Neural cell (in vitro differentiated cells): Measurements from ENCODE around the gene LRRC15. TPM values are rescaled to one million over a fixed set of nuclear protein-coding genes. Genes with fewer than 3 reads are reported as not detected.

Experiments used
- H2AFZ ChIP-seq: fragments of 200-600, 300-800 bp; sonication (generic), shearing (Covaris generic); 2 replicates; pipeline ENCODE4 v1.6.0; 2014; ENCODE audit warnings: low read depth, mild to moderate bottlenecking, antibody characterized with exemption, low read length, moderate library complexity
- H3F3A ChIP-seq: fragments of 200-600 bp; shearing (Covaris generic); 2 replicates; pipeline ENCODE4 v1.6.1; 2016; ENCODE audit warnings: mild to moderate bottlenecking, moderate library complexity, mixed read lengths, antibody characterized with exemption, low read length; ENCODE audit not compliant: insufficient read depth, poor library complexity, severe bottlenecking
- H3K27ac ChIP-seq: fragments of 200-600, 300-800 bp; sonication (generic), shearing (Covaris generic); 2 replicates; pipeline ENCODE4 v1.5.1; 2014; ENCODE audit warnings: mild to moderate bottlenecking, low read length, moderate library complexity
- H3K27me3 ChIP-seq: fragments of 300-800, 200-600 bp; sonication (generic), shearing (Covaris generic); 2 replicates; pipeline ENCODE4 v1.6.0; 2014; ENCODE audit warnings: mild to moderate bottlenecking, low read depth, low read length, moderate library complexity; ENCODE audit not compliant: insufficient read depth
- H3K36me3 ChIP-seq: fragments of 300-800, 200-600 bp; sonication (generic), shearing (Covaris generic); 2 replicates; pipeline ENCODE4 v1.5.1; 2014; ENCODE audit warnings: mild to moderate bottlenecking, antibody characterized with exemption, low read length, moderate library complexity; ENCODE audit not compliant: insufficient read depth
- H3K4me2 ChIP-seq: fragments of 300-800, 200-600 bp; sonication (generic), shearing (Covaris generic); 2 replicates; pipeline ENCODE4 v1.6.0; 2014; ENCODE audit warnings: mild to moderate bottlenecking, low read length
- H3K4me3 ChIP-seq: fragments of 300-800, 200-600 bp; sonication (generic), shearing (Covaris generic); 2 replicates; pipeline ENCODE4 v1.5.1; 2014; ENCODE audit warnings: mild to moderate bottlenecking, low read length, moderate library complexity
- H3K79me2 ChIP-seq: fragments of 200-600 bp; shearing (Covaris generic); replicated peaks from 2 replicates; pipeline ENCODE4 v1.6.0; 2014; ENCODE audit warnings: mild to moderate bottlenecking, low read length, moderate library complexity; ENCODE audit not compliant: insufficient read depth
- H3K9ac ChIP-seq: fragments of 300-800, 200-600 bp; sonication (generic), shearing (Covaris generic); 2 replicates; pipeline ENCODE4 v1.6.1; 2016; ENCODE audit warnings: mild to moderate bottlenecking, low read length, mixed read lengths
- H3K9me2 ChIP-seq: fragments of 200-600 bp; shearing (Covaris generic); 2 replicates; pipeline ENCODE4 v1.6.1; 2016; ENCODE audit warnings: mild to moderate bottlenecking, low read length, mixed read lengths; ENCODE audit not compliant: insufficient read depth
- H3K9me3 ChIP-seq: fragments of 200-600, 300-800 bp; sonication (generic), shearing (Covaris generic); 2 replicates; pipeline ENCODE4 v1.6.1; 2016; ENCODE audit warnings: mild to moderate bottlenecking, mixed run types, low read length, moderate library complexity, mixed read lengths
- H4K20me1 ChIP-seq: fragments of 200-600 bp; shearing (Covaris generic); 2 replicates; pipeline ENCODE4 v1.6.1; 2016; ENCODE audit warnings: mild to moderate bottlenecking, mixed run types; ENCODE audit not compliant: insufficient read depth
- CTCF ChIP-seq: fragments of 450-650 bp; IDR thresholded peaks from 2 replicates; pipeline ENCODE4 v1.5.1; 2014; ENCODE audit warnings: antibody characterized with exemption, mild to moderate bottlenecking, moderate library complexity; ENCODE audit not compliant: poor library complexity, severe bottlenecking
- EP300 ChIP-seq: fragments of 450-650 bp; conservative IDR thresholded peaks from 2 replicates; pipeline ENCODE4 v1.6.1; 2014; ENCODE audit warnings: antibody characterized with exemption, mild to moderate bottlenecking, moderate library complexity; ENCODE audit not compliant: poor library complexity, severe bottlenecking
- EZH2 ChIP-seq: fragments of 200-600, 300-800 bp; shearing (Covaris generic), sonication (generic); IDR thresholded peaks from 2 replicates; pipeline ENCODE4 v1.6.1; 2014; ENCODE audit warnings: antibody characterized with exemption, low read length, borderline replicate concordance, mild to moderate bottlenecking; ENCODE audit not compliant: insufficient read depth, poor library complexity, severe bottlenecking
- MXI1 ChIP-seq: fragments of 450-650 bp; conservative IDR thresholded peaks from 2 replicates; pipeline ENCODE4 v1.6.1; 2014; ENCODE audit warnings: antibody characterized with exemption, mild to moderate bottlenecking; ENCODE audit not compliant: poor library complexity, severe bottlenecking
- POLR2AphosphoS5 ChIP-seq: IDR thresholded peaks from 2 replicates; pipeline ENCODE4 v1.6.1; 2012
- RAD21 ChIP-seq: fragments of 450-650 bp; conservative IDR thresholded peaks from 2 replicates; pipeline ENCODE4 v1.6.1; 2014; ENCODE audit warnings: antibody characterized with exemption, mild to moderate bottlenecking, moderate library complexity
- REST ChIP-seq: IDR thresholded peaks from 2 replicates; pipeline ENCODE4 v1.6.1; 2012; ENCODE audit warnings: borderline replicate concordance
- SMC3 ChIP-seq: fragments of 450-650 bp; conservative IDR thresholded peaks from 2 replicates; pipeline ENCODE4 v1.6.1; 2014; ENCODE audit warnings: antibody characterized with exemption, mild to moderate bottlenecking, moderate library complexity; ENCODE audit not compliant: poor library complexity
- TAF1 ChIP-seq: IDR thresholded peaks from 2 replicates; pipeline ENCODE4 v1.6.1; 2012; ENCODE audit warnings: low read depth
- polyA plus RNA-seq: library from polyadenylated mRNA; depleted of rRNA; stranded (reverse); fragments of >200 nt; gene quantifications from 2 replicates; pipeline ENCODE4 v1.2.3, GENCODE V29; 2014

The LRRC15 gene
- polyA plus RNA-seq, 1 donor from 2014 or later: not detected

DNA sequence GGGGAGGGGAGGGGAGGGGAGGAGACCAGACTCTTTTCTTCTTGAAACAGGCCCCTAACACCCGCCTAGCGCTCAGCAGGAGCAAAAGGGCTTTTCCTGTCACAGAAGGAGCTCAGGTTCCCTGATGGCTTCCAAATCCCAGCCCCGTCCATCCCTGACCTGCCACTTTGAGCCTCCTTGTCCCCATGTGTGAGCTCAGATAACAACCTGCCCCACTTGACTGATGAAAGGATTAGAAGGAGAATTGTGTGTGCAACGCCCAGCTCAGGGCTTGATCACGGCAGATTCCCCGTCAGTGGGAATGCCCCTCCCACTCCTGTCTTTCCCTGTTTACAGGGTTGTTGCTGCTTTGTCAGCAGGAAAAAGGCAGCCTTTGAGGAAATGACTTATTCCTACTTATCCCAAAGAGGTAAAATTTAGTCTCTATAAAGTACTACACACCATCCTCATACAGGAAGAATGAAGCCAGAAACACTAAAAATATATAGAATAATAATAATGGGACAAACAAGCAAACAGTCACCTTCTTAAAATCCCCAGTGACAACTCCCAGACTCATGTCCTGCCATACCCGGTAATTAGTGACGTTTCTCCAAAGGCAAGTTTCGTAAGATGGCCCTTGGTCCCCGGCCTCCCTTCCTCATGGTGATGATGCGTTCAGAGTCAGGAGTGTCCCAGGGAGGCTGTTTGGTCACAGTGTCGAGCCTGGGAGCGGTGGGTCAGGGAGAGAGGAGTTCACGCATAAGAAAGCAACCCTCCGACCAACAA is 6.1 kb upstream of the LRRC15 start:
- no peaks in the 10 kb centered on the region for H4K20me1 ChIP-seq
- H3K9ac ChIP-seq: peak overlapping the region; percentile 34
- H3K27ac ChIP-seq: no peak overlapping the region
- no peaks in the 10 kb centered on the region for H3K27me3 ChIP-seq
- H3K9me3 ChIP-seq: no peaks in the 10 kb centered on the region
- H3K36me3 ChIP-seq: no peaks in the 10 kb centered on the region
- H3F3A ChIP-seq: no peaks in the 10 kb centered on the region
- H3K9me2 ChIP-seq: no peaks in the 10 kb centered on the region
- no peak for TF ChIP-seq SMC3
- H3K4me3 ChIP-seq: no peak overlapping the region
- H3K79me2 ChIP-seq: no peaks in the 10 kb centered on the region
- no peak overlapping the region for H2AFZ ChIP-seq
- H3K4me2 ChIP-seq: no peak overlapping the region

- Histone ChIP-seq H2AFZ (no peak overlapping the region), H3K36me3 (no peaks in the 10 kb centered on the region), H3K4me2 (no peak overlapping the region), H4K20me1 (no peaks in the 10 kb centered on the region), H3K9me2 (no peaks in the 10 kb centered on the region), H3K9ac (no peak overlapping the region), H3K27me3 (no peaks in the 10 kb centered on the region), H3K79me2 (no peaks in the 10 kb centered on the region), H3K9me3 (no peaks in the 10 kb centered on the region), H3F3A (no peaks in the 10 kb centered on the region), H3K4me3 (no peak overlapping the region), H3K27ac (no peak overlapping the region)
- TF ChIP-seq SMC3: no peak
- TF ChIP-seq EZH2: no peak
- no peak for TF ChIP-seq EP300
- no peak for TF ChIP-seq TAF1
- TF ChIP-seq MXI1: no peak
- TF ChIP-seq RAD21: no peak
- no peak for TF ChIP-seq CTCF
These were observed 5.4 kb upstream of the LRRC15 start for GRCh38 chr3:194374935-194375334.

DNA sequence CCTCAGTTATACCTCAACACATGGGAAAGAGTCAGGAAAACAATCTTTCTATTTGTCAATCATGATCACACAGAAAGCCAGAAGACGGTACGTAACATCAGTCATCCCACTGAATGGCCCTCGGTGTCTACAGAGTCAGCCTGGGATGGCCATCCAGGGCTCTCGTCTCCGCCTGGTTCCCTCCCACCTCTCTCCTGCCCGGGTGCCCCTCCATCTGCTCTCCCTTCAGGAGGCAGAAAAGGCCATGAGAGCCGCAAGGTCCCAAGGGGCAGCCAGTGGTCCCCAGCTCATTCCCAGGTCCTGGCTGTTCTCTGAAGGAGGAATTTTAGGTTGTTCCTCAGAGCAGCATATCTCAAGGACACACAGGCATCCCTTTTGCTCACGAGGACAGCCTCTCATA is 4.4 kb upstream of the LRRC15 start:
- no peak overlapping the region for H3K27ac ChIP-seq
- TF ChIP-seq MXI1 (no peak), TAF1 (no peak), EP300 (no peak), RAD21 (no peak), EZH2 (no peak), CTCF (no peak), SMC3 (no peak), REST (no peak), POLR2AphosphoS5 (no peak)
- no peak overlapping the region for H2AFZ ChIP-seq
- H3K9me3 ChIP-seq: no peaks in the 10 kb centered on the region
- no peaks in the 10 kb centered on the region for H3K27me3 ChIP-seq
- no peaks in the 10 kb centered on the region for H3K79me2 ChIP-seq
- H3K4me2 ChIP-seq: no peak overlapping the region
- no peaks in the 10 kb centered on the region for H3K9me2 ChIP-seq
- H3K36me3 ChIP-seq: no peaks in the 10 kb centered on the region
- no peak overlapping the region for H3K9ac ChIP-seq
- no peak overlapping the region for H3K4me3 ChIP-seq
- no peaks in the 10 kb centered on the region for H3F3A ChIP-seq
- H4K20me1 ChIP-seq: no peaks in the 10 kb centered on the region
